Panc1 (cell line): ENCODE measurements around the gene ASTE1. TPM values are rescaled to one million over a fixed set of nuclear protein-coding genes. Genes with fewer than 3 reads are reported as not detected.
A peak's percentile ranks its signal among the peaks of the same experiment; 100 is the strongest.

Source experiments
- ATAC-seq: fragments of 200-7000 bp; cut with Tn5 transposase; 2 replicates; pipeline ENCODE4 v1.9.1; 2020; ENCODE audit warnings: mild to moderate bottlenecking, moderate library complexity
- Bru-seq: library from RNA; stranded (reverse); fragments of 400-500 nt; gene quantifications from one replicate; lab custom pipeline; 2021; lab: Mats Ljungman, UMichigan
- BruChase-seq, 2 experiments: library from RNA; stranded (reverse); fragments of 400-500 nt; gene quantifications; one replicate each; lab custom pipeline; 2021; lab: Mats Ljungman, UMichigan
- BruUV-seq: library from RNA; stranded (reverse); fragments of 400-500 nt; replicated peaks from 2 replicates; lab custom pipeline; 2021; lab: Mats Ljungman, UMichigan
- CTCF ChIA-PET: fragments of 300-600 bp; sonication (Branson Sonifier 250); formaldehyde crosslinking; loops from one replicate; lab custom pipeline; 2022; ENCODE audit warnings: antibody characterized with exemption; lab: Charles Lee
- POLR2A ChIA-PET: fragments of 300-600 bp; sonication (Branson Sonifier 250); formaldehyde crosslinking; loops from one replicate; lab custom pipeline; 2022; ENCODE audit warnings: antibody characterized with exemption; lab: Charles Lee
- DNase-seq: peaks from one replicate; pipeline ENCODE4 v3.0.0-alpha.2; 2010; ENCODE audit warnings: low read depth, low spot score
- H3K27ac ChIP-seq: 2 replicates; pipeline ENCODE4 v1.5.1; 2011; ENCODE audit warnings: mild to moderate bottlenecking, low read length, inconsistent platforms
- H3K27me3 ChIP-seq: fragments of 200-500 bp; sonication (Bioruptor generic); 2 replicates; pipeline ENCODE4 v1.6.0; 2014; ENCODE audit warnings: low read length, inconsistent platforms; ENCODE audit not compliant: control insufficient read depth, insufficient read depth
- H3K36me3 ChIP-seq: fragments of 200-500 bp; sonication (Bioruptor generic); 2 replicates; pipeline ENCODE4 v1.5.1; 2014; ENCODE audit warnings: inconsistent platforms, mild to moderate bottlenecking, low read length, moderate library complexity; ENCODE audit not compliant: control insufficient read depth, insufficient read depth
- H3K4me1 ChIP-seq: 2 replicates; pipeline ENCODE4 v1.5.1; 2011; ENCODE audit warnings: inconsistent platforms, mild to moderate bottlenecking, low read length, moderate library complexity; ENCODE audit not compliant: control insufficient read depth, insufficient read depth
- H3K4me3 ChIP-seq, 2 experiments: 2 replicates each; pipeline ENCODE4 v1.5.1; 2011 to 2012; ENCODE audit warnings: low read depth in 2 of 2, low read length in 2 of 2, mild to moderate bottlenecking in 2 of 2, inconsistent platforms in 1 of 2, moderate library complexity in 1 of 2
- H3K9me3 ChIP-seq: fragments of 200-500 bp; sonication (Bioruptor generic); 2 replicates; pipeline ENCODE4 v1.5.1; 2014; ENCODE audit warnings: low read depth, mild to moderate bottlenecking, inconsistent platforms, low read length, moderate library complexity; ENCODE audit not compliant: control insufficient read depth, insufficient read depth
- POLR2AphosphoS5 ChIP-seq: IDR thresholded peaks from 2 replicates; pipeline ENCODE4 v1.6.1; 2012; ENCODE audit warnings: mild to moderate bottlenecking, low read depth, low read length, moderate library complexity
- SIN3A ChIP-seq: IDR thresholded peaks from 2 replicates; pipeline ENCODE4 v1.6.1; 2012; ENCODE audit warnings: low read depth, mild to moderate bottlenecking, low read length, moderate library complexity, borderline replicate concordance; ENCODE audit not compliant: insufficient read depth
- TCF7L2 ChIP-seq: IDR thresholded peaks from 2 replicates; pipeline ENCODE4 v1.6.1; 2011; ENCODE audit warnings: mild to moderate bottlenecking, low read depth, low read length, inconsistent platforms
- in situ Hi-C: cut with HindIII; loops from 2 replicates; pipeline ENCODE4 v1.10.0; 2016; ENCODE audit warnings: low sequenced_read_pairs, low pct_unique_long_range_greater_than_20kb
- intact Hi-C: fragments of 100-400 bp; cut with micrococcal nuclease; formaldehyde crosslinking; loops from one replicate; pipeline ENCODE4 v1.10.0; 2022; ENCODE audit not compliant: unreplicated experiment
- long read RNA-seq: library from polyadenylated mRNA; unstranded; transcript quantifications from one replicate; pipeline ENCODE4 v2.0.0, GENCODE V29; 2021; ENCODE audit not compliant: unreplicated experiment
- polyA plus RNA-seq: library from polyadenylated mRNA; unstranded; fragments of >200 nt; gene quantifications from one replicate; pipeline ENCODE4 v1.2.1, GENCODE V29; 2012; ENCODE audit warnings: missing spikeins; ENCODE audit not compliant: insufficient read length
- total RNA-seq: library from RNA; stranded (reverse); gene quantifications from one replicate; pipeline ENCODE4 v1.2.1, GENCODE V29; 2021; ENCODE audit not compliant: unreplicated experiment
- TF ChIP-seq, protein P1 (sequence below): fragments of 450-650 bp; IDR thresholded peaks from 2 replicates; pipeline ENCODE4 v1.5.1; 2017; ENCODE audit warnings: mild to moderate bottlenecking
- TF ChIP-seq, protein P2 (sequence below), 2 experiments: IDR thresholded peaks; 2 replicates each; pipeline ENCODE4 v1.6.1; 2011 to 2012; ENCODE audit warnings: low read depth in 2 of 2, control low read depth in 1 of 2, low read length in 1 of 2, mild to moderate bottlenecking in 1 of 2, moderate library complexity in 1 of 2; ENCODE audit not compliant: insufficient read depth in 1 of 2

Gene ASTE1
- 7.4 TPM for total RNA-seq
- 4.7 TPM for polyA plus RNA-seq
- percentile 66 among the genes with signal in this experiment for Bru-seq, nascent RNA
- percentile 64 among the genes with signal in this experiment for BruChase-seq, experiment 1, labeled RNA remaining after a 2-hour chase
- percentile 43 among the genes with signal in this experiment for BruChase-seq, experiment 2, labeled RNA remaining after a 6-hour chase
- long read RNA-seq, transcript ASTE1-201 (6 exons, 2,664 nt): major isoform, 5 of 18 reads
- long read RNA-seq, partial matches to known transcripts: 5 of 18 reads
- long read RNA-seq, other reads (novel, unspliced or antisense): 7 of 18 reads

GRCh38 chr3:131026321-131027151 lies at the start of gene ASTE1, which contains the start of gene NEK11:
ASTE1 (minus strand) TSS chr3:131026825; CDS start chr3:131025306, 1,519 bp downstream.
NEK11 (plus strand) TSS chr3:131026877; CDS start chr3:131029709, 2,832 bp downstream.
- BruUV-seq: TSS peak; percentile 76

GRCh38 chr3:131075632-131076328 lies 49.2 kb upstream of the ASTE1 start:
- Histone ChIP-seq H3K27me3 (no peaks in the 10 kb centered on the region), H3K9me3 (no peaks in the 10 kb centered on the region), H3K27ac (no peak overlapping the region), H3K4me1 (no peaks in the 10 kb centered on the region), H3K36me3 (no peaks in the 10 kb centered on the region), H3K4me3 (no peak overlapping the region)
- ChIA-PET POLR2A (no interaction called here), CTCF (no interaction called here)
- TF ChIP-seq, protein P1, sequence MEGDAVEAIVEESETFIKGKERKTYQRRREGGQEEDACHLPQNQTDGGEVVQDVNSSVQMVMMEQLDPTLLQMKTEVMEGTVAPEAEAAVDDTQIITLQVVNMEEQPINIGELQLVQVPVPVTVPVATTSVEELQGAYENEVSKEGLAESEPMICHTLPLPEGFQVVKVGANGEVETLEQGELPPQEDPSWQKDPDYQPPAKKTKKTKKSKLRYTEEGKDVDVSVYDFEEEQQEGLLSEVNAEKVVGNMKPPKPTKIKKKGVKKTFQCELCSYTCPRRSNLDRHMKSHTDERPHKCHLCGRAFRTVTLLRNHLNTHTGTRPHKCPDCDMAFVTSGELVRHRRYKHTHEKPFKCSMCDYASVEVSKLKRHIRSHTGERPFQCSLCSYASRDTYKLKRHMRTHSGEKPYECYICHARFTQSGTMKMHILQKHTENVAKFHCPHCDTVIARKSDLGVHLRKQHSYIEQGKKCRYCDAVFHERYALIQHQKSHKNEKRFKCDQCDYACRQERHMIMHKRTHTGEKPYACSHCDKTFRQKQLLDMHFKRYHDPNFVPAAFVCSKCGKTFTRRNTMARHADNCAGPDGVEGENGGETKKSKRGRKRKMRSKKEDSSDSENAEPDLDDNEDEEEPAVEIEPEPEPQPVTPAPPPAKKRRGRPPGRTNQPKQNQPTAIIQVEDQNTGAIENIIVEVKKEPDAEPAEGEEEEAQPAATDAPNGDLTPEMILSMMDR: no peak
- TF ChIP-seq TCF7L2: no peak
- no peak for TF ChIP-seq POLR2AphosphoS5
- TF ChIP-seq, protein P2, sequence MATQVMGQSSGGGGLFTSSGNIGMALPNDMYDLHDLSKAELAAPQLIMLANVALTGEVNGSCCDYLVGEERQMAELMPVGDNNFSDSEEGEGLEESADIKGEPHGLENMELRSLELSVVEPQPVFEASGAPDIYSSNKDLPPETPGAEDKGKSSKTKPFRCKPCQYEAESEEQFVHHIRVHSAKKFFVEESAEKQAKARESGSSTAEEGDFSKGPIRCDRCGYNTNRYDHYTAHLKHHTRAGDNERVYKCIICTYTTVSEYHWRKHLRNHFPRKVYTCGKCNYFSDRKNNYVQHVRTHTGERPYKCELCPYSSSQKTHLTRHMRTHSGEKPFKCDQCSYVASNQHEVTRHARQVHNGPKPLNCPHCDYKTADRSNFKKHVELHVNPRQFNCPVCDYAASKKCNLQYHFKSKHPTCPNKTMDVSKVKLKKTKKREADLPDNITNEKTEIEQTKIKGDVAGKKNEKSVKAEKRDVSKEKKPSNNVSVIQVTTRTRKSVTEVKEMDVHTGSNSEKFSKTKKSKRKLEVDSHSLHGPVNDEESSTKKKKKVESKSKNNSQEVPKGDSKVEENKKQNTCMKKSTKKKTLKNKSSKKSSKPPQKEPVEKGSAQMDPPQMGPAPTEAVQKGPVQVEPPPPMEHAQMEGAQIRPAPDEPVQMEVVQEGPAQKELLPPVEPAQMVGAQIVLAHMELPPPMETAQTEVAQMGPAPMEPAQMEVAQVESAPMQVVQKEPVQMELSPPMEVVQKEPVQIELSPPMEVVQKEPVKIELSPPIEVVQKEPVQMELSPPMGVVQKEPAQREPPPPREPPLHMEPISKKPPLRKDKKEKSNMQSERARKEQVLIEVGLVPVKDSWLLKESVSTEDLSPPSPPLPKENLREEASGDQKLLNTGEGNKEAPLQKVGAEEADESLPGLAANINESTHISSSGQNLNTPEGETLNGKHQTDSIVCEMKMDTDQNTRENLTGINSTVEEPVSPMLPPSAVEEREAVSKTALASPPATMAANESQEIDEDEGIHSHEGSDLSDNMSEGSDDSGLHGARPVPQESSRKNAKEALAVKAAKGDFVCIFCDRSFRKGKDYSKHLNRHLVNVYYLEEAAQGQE (IDR thresholded peaks at IDR 0.05; ENCODE audit: insufficient read depth in 1 of 2, low read depth in 2 of 2, low read length in 1 of 2): no peak
- TF ChIP-seq SIN3A: no peak
- in situ Hi-C loops (no loop called here), intact Hi-C loops (no loop called here)
- no peak for ATAC-seq
- BruUV-seq: no TSS peak
- DNase-seq: no peak

More at GRCh38 chr3:131026321-131027151, at the start of gene ASTE1, which contains the start of gene NEK11:
- intact Hi-C loops (no loop called here), in situ Hi-C loops (no loop called here)
- peak; percentile 61 for DNase-seq
- peak; percentile 100 for ATAC-seq
- Histone ChIP-seq H3K36me3 (peaks cover 4% of the 10 kb centered on the region; the same call in 1 of the 2 replicates), H3K4me1 (peaks cover 14% of the 10 kb centered on the region), H3K27me3 (no peaks in the 10 kb centered on the region), H3K27ac (peak within 1 kb of the TSS; percentile 92), H3K9me3 (no peaks in the 10 kb centered on the region), H3K4me3 (peak within 1 kb of the TSS; percentile 87 to 88)
- TF ChIP-seq POLR2AphosphoS5: peak; percentile 88
- TF ChIP-seq TCF7L2: no peak
- TF ChIP-seq, protein P2 (IDR thresholded peaks at IDR 0.05; ENCODE audit: insufficient read depth in 1 of 2, low read depth in 2 of 2, low read length in 1 of 2): no peak
- TF ChIP-seq SIN3A: peak; percentile 98
- TF ChIP-seq, protein P1: no peak
- CTCF ChIA-PET: no interaction called here
- POLR2A ChIA-PET: interaction anchor here (0.6 to 1.1 kb wide), 3 partner anchors 12 to 653 kb away, joined by 3 to 6 read pairs (median 4); no protein-coding TSS in a partner anchor
